ENCODE results near the gene FAM24B. TPM values are rescaled to one million over a fixed set of nuclear protein-coding genes. Genes with fewer than 3 reads are reported as not detected.

Gene FAM24B
- total RNA-seq, 1 donor from 2014 or later = 0.55 TPM

DNA sequence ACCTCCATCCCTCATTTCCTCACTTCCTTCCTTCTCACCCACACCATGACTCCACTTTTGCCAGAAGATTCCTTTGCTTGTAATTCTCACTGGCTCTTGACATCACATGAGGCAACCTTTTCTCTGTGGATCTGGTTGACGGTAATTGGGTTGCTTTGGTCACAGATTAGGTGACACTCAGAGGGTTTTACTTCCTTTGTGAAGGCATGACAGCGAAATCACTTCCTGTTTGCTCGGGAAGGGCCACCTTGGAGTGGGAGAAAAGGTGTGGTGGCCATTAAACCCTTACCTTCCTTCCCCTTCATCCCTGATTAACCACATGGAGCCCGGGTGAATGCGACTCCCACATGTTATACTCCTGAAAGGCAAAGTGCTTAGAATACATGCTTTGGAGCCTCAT, 63.9 kb downstream of the FAM24B start:
- TF ChIP-seq, protein P1, sequence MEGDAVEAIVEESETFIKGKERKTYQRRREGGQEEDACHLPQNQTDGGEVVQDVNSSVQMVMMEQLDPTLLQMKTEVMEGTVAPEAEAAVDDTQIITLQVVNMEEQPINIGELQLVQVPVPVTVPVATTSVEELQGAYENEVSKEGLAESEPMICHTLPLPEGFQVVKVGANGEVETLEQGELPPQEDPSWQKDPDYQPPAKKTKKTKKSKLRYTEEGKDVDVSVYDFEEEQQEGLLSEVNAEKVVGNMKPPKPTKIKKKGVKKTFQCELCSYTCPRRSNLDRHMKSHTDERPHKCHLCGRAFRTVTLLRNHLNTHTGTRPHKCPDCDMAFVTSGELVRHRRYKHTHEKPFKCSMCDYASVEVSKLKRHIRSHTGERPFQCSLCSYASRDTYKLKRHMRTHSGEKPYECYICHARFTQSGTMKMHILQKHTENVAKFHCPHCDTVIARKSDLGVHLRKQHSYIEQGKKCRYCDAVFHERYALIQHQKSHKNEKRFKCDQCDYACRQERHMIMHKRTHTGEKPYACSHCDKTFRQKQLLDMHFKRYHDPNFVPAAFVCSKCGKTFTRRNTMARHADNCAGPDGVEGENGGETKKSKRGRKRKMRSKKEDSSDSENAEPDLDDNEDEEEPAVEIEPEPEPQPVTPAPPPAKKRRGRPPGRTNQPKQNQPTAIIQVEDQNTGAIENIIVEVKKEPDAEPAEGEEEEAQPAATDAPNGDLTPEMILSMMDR (IDR thresholded peaks at IDR 0.05; ENCODE audit: borderline replicate concordance) = no peak
- intact Hi-C loops (cut with micrococcal nuclease) = no loop called here
- Histone ChIP-seq H3K4me1 (no peaks in the 10 kb centered on the region), H3K9me3 (replicated peaks) (no peaks in the 10 kb centered on the region), H3K36me3 (no peaks in the 10 kb centered on the region), H3K27ac (replicated peaks) (no peak overlapping the region), H3K27me3 (ENCODE audit: low read depth) (peaks cover 67% of the 10 kb centered on the region), H3K4me3 (no peak overlapping the region)
- DNase-seq = no peak

DNA sequence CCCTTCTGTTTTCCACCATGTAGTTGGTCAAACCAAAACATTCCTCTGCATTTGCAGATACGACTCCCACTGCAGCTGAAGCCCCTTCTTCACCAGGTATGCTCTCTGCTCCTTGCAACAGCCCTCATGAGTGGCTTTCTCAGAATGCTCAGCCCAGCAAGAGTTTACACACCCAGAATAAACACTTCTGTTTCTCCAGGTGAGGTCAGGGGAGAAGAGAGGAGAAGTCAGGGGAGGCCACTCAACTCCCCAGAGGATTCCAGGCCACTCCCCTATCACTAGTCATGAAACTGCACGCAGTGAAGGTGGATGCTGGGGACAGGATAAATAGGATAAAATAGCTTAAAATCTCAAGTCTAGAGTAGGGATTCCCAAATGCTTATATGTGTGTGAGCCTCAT, 64.9 kb downstream of the FAM24B start:
- Histone ChIP-seq H3K4me1 (no peaks in the 10 kb centered on the region), H3K4me3 (no peak overlapping the region), H3K27me3 (ENCODE audit: low read depth) (peaks cover 57% of the 10 kb centered on the region), H3K9me3 (replicated peaks) (no peaks in the 10 kb centered on the region), H3K36me3 (no peaks in the 10 kb centered on the region), H3K27ac (replicated peaks) (no peak overlapping the region)
- DNase-seq = no peak
- TF ChIP-seq, protein P1 (IDR thresholded peaks at IDR 0.05; ENCODE audit: borderline replicate concordance) = no peak
- intact Hi-C loops (cut with micrococcal nuclease) = no loop called here

DNA sequence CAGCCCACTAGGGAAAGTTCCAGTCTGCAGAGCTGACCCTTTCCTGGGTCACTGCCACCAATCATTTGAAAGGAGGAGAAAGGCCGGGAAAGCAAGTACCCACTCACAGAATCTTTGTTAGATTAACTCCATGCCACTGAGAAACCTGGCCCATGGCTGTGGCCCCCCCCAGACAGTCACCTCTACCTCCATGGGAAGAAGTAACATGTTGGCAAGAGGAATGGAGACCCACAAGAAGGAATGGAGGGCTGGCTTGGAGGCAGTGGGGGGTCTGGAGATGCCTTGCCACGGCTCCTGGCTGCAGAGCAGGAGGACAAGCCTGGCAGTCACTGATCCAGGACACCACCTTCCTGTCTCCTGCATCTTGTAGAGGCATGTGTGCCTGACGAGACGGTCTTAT, 66.6 kb downstream of the FAM24B start:
- peaks cover 42% of the 10 kb centered on the region for H3K27me3 ChIP-seq (ENCODE audit: low read depth)
- no peaks in the 10 kb centered on the region for H3K4me1 ChIP-seq
- H3K9me3 ChIP-seq (replicated peaks) = no peaks in the 10 kb centered on the region
- TF ChIP-seq, protein P1 (IDR thresholded peaks at IDR 0.05; ENCODE audit: borderline replicate concordance) = no peak
- DNase-seq = no peak
- H3K36me3 ChIP-seq = no peaks in the 10 kb centered on the region
- intact Hi-C loops (cut with micrococcal nuclease) = no loop called here
- no peak overlapping the region for H3K27ac ChIP-seq (replicated peaks)
- H3K4me3 ChIP-seq = no peak overlapping the region

- Histone ChIP-seq H3K27me3 (ENCODE audit: low read depth) (peaks cover 41% of the 10 kb centered on the region), H3K4me1 (no peaks in the 10 kb centered on the region), H3K9me3 (replicated peaks) (no peaks in the 10 kb centered on the region), H3K36me3 (no peaks in the 10 kb centered on the region), H3K27ac (replicated peaks) (no peak overlapping the region), H3K4me3 (no peak overlapping the region)
- DNase-seq = no peak
- TF ChIP-seq, protein P1 (IDR thresholded peaks at IDR 0.05; ENCODE audit: borderline replicate concordance) = no peak
- intact Hi-C loops (cut with micrococcal nuclease) = no loop called here
Observed at GRCh38 chr10:122802282-122802681, 77.1 kb downstream of the FAM24B start.

Other genes with a start within 250 kb of the FAM24B start
- gene C10orf120, start 179.7 kb downstream of the FAM24B start, total RNA-seq = not detected
- 0.16 TPM for gene CUZD1, start 33.7 kb downstream of the FAM24B start, total RNA-seq
- gene FAM24A, start 31.0 kb upstream of the FAM24B start, total RNA-seq = not detected
- 5.6 TPM for gene C10orf88, start 74.6 kb upstream of the FAM24B start, total RNA-seq
- gene PSTK, start 100.8 kb upstream of the FAM24B start, total RNA-seq = 2.1 TPM
- gene IKZF5, start 129.2 kb upstream of the FAM24B start, total RNA-seq = 12.9 TPM
- gene ACADSB, start 129.4 kb upstream of the FAM24B start, total RNA-seq = 109 TPM